IPS DF 4.7 (cell line): Measurements from ENCODE around the gene MTURN.
"Not testable (repeated sequence)": the region's sequence is repeated elsewhere in the genome, so short reads cannot be mapped to it uniquely, and the experiment has no call there.

Source experiments
- DNase-seq: peaks from one replicate; pipeline ENCODE4 v3.0.0-alpha.2; 2013; ENCODE audit warnings: low spot score; ENCODE audit errors: extremely low read depth

The MTURN gene

DNA sequence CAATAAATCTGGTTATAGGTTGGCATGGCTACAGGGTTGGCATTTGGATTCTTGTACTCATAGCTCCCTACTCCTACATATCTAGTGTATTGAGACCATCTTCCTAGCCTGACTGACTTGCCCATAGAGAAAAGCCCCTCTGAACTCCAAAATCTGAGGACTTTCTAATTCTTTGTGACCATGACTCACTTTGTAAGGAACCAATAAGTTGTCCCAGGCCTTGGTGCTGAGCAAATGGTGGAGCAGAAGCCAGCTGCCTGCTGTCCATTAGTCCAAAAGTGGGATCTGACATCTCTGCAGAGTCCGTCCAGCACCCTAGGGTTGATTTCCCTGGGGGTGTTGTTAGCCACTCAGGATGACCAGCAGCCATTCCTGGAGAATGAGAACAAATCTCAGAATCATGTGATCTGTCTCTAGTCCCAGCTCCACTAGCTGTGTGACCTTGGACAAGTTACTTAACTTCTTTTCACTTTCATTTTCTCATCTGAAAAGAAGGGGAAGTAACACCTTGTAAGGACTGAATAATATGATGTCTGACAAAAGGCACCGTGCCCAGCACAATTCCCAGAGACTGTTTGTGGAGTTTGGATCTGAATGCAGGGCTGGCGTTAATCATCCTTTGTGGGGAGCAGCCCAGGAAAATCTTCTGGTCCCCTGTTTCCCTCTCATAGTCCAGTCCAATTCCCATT is 44.1 kb downstream of the MTURN start:
- DNase-seq = no peak

DNA sequence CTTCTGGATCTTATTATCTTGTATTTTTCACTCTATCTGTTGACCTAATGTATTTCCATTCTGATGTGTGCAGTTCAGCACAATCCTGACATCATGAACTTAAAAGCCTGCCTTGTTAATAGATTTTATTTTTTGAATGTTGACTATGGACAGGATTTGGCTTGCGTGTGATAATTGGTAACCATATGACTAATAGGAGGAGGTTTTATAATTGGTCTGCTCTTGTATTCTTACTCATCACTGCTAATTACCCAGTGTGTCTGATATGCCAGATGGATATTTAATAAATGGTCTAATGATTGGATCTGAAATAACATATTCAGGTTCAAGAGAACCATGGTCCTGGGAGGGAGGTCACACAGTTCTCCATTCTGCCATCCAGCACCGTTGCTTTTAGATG is 45.9 kb downstream of the MTURN start:
- DNase-seq = no peak

DNA sequence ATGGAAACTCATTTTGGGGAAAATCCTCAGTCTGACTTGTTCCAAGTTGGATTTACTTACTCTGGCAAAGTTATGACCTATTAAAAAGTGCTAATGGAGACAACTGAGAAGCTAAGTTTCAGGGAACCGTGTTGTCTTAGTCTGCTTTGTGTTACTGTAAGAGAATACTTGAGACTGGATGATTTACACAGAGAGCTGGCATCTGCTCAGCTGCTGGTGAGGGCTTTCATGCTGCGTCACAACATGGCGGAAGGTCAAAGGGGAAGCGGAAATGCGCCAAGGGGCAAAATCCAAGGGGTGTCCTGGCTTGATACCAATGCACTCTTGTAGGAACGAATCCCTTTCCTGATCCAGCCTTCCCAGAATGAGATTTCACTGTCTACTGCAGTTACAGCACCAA is 46.4 kb downstream of the MTURN start:
- no peak for DNase-seq

DNA sequence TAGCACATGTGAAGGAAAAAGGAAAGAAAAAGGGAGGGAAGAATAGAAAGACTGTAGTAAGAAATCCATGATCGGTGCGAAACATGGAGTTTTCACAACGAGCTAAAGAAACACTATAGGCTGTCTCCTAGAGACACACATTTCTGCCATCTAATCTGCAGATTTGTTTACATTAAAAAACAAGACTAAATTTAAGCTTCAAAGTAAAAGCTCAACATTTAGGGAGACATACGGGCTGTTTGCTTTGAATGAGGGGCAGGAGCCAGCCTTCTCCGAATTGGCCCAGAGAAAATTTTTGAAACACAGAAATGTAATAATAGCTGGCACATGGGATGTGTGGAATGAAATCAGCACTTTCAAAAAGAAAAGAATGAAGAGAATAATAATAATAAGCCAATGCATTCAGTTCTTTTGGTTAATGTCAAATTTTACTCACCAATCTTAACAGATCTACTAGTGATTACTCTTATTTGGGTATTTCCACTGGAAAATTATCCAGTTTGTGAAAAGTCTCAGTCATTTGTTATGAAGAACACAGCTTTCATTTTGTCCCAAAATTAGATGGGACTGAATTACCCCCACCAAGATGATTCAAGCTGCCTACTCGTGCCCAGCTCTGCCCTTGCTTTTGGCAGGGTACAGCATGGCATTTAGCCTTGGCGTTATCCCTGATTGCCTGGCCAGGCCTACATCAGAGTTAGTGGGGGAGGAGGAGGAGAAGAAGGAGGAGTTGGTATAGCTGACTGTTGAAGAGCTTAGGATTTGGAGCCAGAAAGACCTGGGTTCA is 47.1 kb downstream of the MTURN start:
- DNase-seq = no peak

DNA sequence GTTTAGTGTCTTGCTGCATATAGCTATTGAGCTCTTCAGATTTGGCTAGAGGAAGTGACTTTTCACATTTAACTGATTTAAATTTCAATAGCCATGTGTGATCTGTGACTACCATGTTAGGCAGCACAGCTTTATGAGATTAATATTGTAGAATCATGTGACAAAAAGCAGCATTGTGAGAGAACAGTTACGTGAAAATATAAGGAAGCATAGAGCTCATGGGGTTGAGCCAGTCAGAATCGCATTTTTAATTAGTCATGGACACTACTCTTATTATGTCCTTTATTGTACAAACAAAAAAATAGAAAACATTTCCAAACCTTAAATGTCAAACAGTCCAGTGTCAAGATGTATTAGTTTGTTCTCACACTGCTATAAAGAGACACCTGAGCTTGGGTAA is 48.0 kb downstream of the MTURN start:
- DNase-seq = no peak

DNA sequence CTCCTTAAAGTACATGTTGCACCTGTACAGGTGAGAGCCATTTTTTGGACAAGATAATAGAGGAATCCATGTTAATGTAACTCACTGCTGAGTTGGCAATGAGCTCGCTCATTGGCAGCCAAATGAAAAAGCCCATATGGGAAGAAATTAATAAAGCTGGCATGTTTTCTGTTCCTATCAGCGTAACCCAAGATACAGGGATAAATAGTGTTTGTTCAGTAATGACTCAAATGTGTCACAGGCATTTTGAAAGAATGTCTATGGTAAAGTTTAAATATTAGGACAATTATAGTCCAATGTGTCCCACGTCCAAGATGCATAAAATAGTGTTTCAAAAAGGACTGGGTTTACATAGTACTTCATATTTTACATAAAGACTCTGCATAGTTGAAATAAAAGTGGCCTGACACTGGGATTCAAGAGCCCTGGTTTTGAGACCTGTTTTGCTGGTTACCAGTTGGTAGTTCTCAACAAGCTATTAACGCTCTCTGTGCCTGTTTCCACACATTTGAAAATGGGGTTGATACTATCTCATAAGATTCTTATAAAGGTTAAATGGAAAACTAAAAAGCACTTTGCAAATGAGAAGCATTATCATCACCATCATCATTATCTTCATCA is 49.1 kb downstream of the MTURN start:
- DNase-seq = no peak

DNA sequence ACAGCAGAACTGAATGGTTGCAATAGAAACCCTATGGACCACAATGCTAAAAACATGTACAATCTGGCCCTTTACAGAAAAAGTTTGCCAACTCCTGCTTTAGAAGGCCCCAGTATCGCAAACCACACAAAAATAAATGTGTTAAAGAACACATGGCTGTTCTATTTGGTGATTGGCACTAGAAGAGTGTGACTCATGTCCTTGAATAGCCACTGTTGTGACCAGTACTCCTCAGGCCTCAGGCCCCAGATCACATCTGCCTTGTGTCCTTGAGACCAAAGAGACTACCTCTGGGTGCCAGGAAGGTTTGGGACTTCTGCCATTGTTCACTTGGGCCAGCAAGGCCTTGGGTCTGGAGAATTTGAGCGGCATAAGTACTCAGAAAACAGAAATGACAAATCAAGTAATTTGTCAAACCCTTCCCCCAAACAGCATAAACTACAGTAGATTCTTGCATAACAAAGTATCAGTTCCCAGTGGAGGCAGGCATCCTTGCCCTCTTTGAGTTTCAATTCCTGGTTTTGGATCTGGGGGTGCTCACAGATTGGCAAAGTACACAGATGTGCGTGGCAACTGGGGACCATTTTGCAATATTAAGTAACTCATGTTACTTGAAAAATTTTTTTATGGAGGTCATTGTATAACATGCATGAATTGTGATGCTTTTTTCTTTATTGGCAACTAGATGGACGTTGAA is 50.2 kb downstream of the MTURN start:
- DNase-seq = no peak

DNA sequence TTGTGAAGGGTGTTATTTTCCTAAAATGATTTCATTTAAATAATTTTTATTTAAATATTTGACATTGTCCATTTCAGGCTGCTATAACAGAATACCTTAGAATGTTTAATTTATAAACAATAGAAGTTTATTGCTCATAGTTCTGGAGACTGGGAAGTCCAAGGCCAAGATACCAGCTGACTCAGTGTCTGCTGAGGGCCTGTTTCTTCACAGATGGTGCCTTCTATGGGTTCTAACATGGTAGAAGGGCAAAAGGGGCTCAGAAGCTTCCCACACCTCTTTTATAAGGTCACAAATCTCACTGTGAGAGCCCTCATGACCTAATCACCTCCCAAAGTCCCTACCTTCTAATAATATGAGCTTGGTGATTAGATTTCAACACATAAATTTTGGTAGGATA is 50.7 kb downstream of the MTURN start:
- DNase-seq = no peak

DNA sequence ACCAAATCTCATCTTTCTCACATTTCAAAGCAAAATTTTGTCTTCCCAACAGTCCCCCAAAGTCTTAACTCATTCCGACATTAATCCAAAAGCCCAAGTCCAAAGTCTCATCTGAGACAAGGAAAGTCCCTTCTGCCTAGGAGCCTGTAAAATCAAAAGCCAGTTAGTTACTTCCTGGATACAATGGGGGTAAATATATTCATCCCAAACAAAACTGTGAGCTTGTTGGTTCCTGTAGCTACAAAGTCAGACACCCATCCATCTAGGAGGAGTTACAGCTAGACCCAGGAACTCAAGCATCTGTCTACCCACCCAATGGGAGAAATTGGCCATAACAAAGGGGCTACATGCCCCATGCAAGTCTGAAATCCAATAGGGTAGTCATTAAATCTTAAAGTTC is 51.9 kb downstream of the MTURN start:
- no peak for DNase-seq

DNA sequence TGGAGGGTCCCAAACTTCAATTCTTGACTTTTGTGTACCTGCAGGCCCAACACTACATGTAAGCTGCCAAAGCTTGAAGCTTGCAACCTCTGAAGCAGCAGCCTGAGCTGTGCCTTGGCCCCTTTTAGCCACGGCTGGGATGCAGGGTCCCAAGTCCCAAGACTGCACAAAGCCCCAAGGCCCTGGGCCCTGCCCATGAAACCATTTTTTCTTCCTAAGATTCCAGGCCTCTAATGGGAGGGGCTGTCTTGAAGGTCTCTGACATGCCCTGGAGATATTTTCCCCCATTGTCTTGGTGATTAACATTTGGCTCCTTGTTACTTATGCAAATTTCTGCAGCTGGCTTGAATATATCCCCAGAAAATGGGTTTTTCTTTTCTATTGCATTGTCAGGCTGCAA is 52.7 kb downstream of the MTURN start:
- no peak for DNase-seq

DNA sequence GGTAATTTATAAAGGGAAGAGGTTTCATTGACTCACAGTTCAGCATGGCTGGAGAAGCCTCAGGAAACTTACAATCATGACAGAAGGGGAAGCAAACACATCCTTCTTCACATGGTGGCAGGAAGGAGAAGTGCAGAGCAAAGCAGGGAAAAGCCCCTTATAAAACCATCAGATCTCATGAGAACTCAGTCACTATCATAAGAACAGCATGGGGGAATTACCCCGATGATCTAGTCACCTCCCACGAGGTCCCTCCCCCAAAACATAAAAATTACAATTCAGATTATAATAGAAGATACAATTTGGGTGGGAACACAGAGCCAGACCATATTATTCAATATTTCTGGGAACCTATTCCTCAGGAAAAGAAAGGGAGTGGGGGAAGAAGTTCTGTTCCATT is 53.6 kb downstream of the MTURN start:
- not testable (repeated sequence) for DNase-seq

DNA sequence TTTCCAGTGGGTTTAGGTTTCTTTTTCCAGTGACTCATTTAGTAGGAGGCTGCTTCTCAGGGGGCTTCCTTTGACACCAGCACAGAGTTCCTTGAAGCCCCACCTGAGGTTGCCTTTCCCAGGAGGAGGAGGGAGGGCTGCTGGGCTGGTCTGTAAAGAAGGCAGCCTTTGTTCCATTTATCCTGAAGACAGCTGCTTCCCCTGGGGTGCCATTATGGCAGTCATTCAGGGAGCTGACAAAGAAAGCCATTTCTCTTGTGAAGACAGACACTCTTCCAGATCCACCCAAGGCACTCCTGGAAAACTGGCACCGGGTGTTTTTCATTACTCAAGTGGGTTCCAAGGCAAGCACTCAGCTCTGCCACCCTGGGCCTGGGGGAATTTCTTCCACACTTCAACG is 54.0 kb downstream of the MTURN start:
- no peak for DNase-seq

DNA sequence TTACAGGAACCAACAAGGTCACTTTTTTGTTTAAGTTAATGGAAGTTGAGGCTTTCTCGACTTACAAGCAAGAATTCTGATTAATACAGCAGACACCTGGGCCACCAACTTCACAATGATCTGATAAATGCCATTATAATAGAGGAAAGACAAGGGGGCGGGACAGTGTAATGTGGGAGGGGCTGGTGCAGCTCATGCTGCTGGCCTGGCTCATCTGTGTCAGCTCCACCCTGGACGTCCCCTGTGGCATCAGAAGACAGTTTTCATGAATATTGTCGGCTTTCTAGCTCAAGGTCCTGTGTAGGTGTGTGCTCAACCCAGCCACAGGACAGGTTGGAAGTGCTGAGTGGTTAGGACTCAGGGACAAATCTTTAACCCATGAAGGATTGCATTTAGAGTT is 57.0 kb downstream of the MTURN start:
- no peak for DNase-seq

DNA sequence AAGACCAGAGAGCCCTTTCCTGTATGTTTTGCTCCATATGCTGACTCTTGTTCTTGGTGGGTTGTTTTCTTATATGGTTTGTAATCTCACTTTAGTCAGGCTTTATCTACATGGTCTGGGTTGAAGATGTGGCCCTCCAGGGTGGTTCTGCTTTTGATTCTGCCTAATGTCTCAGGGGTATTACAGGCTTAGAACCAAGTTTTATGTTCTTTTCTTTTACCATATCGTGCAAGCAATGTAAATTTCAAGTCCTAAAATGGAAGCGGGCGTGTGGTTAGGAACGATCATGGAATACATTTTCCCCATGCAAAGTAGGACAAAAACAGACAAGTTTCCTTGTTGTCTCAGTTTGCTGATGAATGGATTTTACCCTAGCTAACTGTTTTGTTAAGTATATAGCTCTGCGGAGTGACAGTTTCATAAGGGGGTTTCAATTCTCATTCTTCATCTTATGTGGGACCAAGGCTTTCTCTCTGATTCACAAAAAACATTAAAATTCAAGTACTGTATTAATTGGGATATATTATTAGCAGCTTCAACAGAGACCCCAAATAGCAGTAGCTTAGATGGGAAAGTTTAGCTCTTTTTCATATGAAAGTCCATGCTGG is 58.7 kb downstream of the MTURN start:
- DNase-seq = no peak

DNA sequence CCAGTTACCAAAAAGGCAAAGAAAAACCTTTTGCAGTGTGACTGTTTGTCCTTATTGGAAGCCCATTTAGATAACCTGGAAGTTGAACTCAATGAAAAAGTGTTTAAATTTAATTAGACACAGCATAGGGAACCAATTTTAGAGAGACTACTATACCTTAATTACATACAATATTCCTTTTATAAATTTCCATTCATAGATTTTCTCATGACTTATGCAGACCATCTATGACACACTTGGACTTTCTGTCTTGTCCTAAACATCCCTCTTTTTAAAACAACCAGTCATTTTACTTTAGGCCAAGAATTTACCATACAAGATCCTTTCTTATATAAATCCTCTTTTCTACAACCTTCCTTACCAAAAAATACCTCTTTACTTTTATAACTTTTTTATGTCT is 61.6 kb downstream of the MTURN start:
- DNase-seq = no peak

DNA sequence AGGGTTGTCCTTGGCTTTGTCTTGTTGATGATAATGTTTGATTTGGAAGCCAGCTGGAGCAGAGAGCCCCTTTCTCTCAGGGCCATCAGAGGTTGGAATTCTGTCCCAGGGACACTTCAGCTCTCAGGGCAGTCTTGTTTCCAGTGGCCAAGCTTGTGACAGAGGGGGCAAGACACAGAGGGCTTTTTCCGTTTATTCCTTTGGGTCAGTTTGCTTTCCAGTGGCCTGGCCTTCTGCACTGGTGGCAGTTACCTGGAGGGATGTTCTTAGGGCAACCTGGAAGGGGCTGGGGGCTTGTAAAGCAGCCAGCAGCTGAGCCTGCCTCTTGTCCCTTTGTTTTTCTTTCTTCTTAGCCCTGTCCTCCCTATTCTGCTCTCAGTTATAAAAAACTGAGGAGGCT is 62.7 kb downstream of the MTURN start:
- DNase-seq = no peak

DNA sequence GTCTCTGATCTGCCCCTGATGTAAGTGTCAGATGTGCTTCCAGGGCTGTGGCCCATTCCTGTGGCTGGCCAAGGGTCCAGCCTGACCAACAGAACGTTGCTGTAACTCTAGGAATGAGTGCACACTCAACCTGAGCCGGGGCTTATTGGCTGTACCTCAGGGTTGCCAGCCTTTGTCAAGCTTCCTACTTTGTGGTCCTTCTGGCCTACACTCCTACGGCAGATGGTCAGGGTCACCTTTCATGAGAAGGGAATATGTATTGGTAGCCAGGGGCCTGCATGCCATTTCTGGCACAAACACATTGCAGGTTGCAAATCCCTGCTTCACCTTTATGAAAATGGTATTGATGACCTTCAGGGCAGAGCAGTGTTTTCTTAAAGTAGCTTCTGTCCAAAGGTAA is 64.5 kb downstream of the MTURN start:
- no peak for DNase-seq

DNA sequence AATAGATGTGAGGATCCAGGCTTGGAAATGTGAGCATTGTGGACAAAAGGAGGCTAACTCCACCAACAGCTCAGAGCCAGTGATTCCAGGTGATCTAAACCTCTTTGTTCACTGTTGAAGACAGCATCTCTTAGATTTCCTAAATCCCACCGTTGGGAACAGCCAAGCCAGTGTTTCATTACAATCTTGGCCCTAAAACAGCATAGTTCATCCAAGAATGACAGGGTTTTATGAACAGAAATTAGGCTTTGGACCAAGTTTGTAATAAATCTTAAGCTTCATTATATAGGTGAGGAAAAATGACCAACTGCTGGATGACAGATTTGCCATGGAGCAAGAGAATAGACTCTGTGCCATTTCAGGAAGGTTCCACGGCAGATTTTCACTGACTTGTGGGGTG is 65.8 kb downstream of the MTURN start:
- DNase-seq = no peak

DNA sequence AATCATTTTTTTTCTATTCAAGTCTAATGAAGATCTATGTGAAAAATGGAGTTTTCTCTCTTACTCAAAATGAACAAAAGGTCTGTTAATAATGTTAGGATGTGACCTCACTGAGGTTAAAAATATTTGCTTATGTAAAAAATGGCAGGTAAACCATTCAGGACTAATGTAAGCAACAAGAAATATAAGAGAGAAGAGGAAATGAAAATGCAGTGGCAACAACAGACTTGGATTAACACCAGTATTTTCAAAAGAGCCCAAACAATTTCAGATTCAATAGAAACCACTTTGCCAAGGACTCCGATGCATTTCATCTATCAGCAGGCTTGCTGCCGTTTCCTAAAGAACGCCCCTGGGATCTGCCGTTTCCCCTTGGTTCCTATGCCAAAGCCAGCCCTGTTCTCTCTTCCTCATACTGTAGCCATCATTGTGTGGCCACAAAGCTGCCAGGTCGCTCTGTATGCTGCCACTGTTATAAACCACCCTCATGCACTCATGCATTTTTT is 66.4 kb downstream of the MTURN start:
- no peak for DNase-seq

DNA sequence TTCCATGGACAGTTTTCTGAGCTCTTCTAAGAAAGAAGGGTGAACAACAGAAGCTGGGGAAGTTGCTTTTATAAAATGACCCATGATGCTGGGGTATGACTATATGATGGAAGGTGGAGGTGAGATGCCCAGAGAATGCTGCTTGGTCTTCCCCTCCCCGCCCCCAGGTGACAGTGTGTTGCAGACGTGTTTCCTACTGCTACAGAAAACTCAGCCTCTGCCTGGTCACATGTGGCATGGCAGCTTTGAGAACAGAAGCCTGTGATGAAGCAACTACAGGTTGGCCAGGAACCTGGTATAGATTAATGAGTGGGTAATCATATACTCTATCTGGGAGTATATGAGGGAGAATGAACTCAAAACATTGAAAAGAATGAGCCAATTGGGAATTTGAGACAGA is 67.1 kb downstream of the MTURN start:
- no peak for DNase-seq

DNA sequence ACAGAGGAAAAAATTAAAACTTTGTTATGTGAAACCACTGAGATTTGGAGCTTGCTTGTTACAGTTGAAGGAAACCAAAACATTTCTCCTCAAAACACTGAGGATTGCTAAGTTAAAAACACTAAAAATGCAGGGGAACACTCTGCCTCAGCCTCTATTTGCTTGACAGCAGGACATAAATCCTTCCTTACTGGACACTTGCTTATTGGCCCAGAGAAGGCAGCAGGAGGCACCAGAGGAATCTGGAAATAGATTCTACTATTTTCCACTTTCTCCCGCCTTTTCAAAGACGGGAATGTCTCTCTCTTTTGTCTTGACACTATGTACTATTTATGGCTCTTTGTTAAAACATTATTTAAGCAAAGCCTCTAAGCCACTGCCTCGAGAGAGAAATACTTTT is 67.9 kb downstream of the MTURN start:
- DNase-seq = no peak

DNA sequence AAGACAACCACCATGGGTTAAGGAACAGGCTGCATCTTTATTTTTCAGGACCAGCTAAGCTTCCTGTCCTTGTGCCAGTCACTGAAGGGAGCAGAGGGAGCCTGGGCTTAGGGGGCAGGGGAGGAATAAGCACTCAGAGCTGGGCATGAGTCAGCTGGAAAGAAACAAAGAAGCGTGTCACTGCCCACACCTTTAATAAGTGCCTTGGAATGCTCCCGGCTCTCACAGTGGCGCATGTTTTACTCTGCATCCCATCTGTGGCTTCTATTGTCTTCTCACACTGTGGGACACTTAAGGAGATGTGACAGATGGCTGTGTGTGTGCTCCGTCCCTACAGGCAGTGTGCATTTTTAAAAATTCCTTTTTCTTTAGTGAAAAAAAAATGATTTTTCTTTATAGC is 71.7 kb downstream of the MTURN start:
- no peak for DNase-seq
